ENCODE measurements around the gene MAPK11.

The MAPK11 gene

DNA sequence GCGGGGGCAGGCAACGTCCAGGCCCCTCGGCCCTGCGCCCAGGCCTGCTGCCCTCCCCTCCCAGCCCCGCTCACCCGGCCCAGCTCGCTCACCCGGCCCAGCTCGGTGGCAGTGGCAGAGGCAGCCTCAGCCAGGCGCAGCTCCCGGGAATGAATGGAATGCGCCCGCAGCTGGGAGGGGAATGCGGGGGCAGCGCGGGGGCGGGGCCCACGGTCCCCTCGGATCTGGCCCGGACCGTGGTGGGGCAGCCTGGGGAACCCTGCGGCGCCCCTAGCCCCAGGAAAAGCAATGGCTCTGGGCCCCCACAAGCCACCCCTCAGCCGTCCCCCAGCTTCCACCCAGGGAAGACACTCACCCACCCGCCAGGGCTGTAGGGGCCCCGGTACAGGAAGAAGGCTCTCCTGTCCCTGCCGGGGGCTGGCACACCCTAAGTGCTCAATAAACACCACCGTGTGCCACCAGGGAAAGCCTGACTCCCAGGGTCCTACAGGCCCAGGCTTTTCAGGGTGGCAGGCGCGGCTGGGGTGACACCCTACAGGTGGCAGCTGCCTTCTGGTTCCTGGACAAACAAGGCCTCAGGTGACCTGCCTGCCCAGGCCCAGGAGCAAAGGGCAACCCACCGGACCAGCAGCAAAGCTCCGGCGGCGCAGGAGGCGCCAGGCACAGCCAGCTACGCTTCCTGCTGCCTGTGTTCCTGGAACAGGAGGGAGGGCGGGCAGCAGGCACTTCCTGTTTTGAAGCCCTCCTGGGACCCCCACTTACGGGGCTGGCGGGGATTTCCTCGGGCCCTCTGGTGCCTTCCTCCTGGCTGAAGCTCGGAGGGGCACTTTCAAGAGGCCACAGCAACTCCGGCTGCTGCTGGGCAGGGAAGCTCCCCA lies 23.5 kb upstream of the MAPK11 start:
- DNase-seq, result no peak

DNA sequence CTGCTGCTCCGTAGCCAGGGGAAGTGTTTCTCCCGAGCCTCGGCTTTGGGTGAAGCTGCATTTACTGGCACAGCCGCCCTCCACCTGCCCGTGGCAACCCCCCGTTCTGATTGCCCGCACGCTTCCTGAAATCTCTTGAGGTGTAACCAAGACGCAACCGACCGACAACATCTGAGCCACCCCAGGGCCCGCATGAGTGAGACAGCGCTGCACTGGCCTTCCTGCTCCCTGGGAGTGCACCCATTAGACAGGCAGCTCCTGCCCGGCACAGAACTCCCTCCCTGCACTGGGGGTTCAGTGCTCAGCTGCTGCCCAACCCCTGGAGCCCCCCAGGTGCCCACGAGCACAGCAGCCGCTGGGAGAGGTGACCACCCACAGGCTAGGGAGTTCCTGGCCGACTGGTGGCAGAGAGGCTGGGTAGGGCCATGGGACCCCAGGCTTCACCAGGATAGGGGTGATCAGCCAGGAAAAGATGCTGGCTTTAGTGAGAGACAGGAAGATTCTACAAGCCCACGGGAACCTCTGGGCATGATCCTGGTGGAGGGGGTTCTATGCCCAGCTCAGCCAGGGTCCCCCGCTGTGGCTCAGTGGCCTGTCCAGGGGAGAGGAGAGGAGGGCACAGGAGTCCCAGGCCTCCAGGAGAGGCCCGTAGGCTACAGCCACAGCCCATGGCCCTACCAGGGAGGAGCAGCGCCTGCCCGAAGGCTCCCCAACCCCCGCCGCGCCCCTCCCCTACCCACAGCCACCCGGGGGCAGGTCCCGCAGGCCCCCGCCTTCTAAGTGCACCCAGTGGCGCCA lies 22.7 kb upstream of the MAPK11 start:
- no peak for DNase-seq

DNA sequence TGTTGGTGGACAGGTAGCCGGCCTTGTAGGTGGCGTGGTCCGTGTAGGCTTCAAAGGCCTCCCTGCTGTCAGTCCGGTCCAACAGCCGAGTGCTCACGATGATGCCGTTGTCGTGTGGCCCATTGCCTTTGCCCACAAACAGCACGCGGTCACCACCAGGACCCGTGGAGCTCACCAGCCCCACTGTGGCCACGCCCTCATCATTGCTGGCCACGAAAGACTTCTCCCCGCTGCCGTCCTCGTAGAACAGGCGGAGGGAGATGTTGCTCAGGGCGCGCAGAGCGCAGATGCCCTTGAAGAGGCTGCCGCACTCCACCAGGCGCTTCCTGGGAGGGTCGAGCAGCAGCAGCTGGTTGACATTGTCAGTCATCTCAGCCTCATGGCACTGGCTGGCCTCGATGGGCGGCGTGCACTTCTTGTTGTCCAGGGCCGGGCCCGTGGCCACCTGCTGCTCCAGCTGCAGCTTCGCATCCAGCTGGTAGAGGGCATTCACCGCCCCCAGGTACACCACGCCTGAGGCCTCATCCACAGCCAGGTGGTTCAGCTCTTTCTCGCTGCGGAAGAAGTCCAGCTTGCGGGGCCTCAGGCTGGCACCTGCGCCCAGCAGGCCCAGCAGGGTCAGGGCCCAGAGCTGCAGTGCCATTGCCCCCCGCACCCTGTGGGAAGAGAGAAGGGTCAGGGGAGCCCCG lies 19.9 kb upstream of the MAPK11 start:
- DNase-seq, result no peak

DNA sequence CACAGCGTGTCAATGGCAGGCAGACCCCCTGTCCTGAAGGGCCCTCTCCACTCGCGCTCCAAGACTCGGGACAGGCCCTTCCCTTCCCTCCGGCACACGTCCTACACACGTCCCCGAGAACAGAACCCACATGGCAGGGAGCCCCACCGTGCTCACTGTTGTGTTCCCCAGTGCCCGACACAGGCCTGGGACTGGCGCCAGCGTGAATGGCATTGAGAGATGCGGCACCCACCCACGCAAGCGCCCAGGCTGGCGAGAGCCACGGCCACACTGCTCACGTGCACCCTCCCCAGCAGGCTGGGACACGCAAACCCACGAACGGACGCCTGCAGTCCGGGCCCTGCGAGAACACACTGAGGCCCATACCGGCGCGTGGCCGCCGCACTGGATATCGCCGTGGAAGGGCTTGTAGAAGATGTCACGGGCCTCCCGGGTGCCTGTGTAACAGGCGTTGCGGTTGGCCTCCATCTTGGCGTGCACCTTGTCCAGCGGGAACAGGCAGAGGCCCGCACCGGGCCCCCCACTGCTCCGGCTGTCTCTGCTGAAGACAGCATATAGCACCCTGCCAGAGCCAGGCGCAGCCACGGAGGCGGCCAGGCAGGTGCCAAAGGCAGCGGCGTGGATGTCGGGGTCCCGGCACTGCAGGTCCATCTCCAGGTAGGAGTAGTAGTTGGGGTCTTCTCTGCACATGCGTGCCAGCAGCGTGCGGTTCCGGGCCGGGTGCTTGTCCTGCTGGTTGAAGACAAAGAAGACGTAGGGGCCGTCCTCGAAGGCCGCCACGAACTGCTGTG lies 19.2 kb upstream of the MAPK11 start:
- DNase-seq, result no peak

DNA sequence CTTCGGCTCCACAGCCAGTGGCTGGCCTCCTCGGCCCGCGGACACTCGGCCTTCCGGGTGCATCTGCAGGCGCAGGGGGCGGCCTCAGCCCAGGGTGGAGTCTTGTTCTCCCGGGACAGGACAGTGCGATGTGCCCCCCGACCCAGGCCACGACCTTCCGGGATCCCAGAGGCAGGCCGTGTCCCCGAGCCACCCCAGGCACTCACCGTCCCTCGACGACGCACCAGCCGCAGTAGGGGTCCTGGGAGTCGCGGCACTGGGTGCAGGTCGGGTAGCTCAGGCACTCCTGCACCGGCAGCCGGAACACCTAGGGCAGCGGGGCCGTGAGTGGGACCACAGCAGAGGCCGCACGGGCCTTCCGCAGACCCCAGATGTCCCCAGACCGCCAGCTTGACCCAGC lies 17.6 kb upstream of the MAPK11 start:
- no peak for DNase-seq

DNA sequence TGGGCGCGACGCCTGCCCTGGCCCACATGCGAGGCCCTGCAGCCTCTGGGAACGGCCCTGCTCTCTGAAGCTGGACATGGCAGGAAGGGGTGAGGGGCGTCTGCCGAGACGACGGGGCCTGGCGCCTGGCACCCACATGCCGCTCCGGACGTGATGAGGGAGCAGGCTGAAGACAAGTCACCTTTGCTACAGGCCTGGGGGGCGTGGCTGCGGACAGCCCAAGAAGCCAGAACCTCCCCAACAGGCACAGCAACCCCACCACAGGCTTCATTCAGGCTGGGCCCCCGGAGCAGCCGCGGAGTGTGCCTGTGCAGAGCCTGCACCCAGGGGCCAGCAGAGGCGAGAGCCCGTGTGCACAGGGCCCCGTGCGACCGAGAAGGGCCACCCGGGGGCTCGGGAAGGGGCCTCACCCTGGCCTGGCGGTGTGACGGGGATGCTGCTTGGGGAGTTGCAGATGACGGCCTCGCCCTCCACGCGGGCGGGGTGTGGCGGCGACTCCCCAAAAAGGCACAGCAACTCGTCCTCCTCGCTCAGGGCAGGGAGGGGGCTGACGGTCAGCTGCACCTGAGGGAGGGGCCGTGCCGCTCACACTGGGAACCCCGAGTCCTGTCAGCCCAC lies 16.6 kb upstream of the MAPK11 start:
- DNase-seq, result no peak

DNA sequence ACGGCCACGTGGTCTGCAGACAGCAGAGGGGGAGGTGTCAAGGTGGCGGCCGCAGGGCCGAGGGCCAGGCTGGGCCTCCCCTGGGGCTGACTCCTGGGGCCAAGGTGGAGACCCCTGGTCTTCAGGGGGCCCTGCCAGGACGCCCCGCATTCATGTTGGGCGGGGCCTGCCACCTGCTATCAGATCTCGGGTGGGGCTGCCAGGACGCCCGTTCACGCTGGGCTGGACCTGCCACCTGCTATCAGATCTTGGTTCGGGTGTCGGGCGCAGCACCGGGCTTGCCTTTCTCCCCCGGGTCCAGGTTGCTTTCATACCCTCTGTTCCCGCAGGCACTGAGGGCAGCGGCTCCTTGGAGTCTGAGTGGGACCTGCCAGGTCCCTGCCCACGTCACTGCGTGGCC lies 16.1 kb upstream of the MAPK11 start:
- no peak for DNase-seq

DNA sequence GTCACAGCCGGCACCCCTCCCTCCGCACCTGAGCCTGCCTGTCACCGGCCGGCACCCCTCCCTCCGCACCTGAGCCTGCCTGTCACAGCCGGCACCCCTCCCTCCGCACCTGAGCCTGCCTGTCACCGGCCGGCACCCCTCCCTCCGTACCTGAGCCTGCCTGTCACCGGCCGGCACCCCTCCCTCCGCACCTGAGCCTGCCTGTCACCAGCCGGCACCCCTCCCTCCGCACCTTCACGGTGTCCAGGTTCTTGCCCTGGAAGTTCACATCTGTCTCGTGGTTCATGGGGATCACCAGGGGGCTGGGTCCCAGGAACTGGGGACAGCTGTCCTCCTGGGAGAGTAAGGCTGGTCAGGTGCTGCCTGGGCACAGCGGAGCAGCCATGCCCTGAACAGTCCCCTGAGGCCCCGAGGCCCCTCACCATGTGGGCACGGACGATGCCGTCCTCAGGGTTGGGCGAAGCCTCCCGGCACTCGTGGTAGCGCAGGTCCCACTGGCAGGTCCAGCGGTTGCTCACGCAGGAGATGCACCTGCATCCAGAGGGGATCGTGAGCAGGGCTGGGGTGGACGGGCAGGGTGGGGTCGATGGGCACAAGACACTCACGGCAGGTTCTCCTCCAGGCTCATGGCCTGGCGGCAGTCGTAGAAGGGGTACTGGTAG lies 15.5 kb upstream of the MAPK11 start:
- no peak for DNase-seq

DNA sequence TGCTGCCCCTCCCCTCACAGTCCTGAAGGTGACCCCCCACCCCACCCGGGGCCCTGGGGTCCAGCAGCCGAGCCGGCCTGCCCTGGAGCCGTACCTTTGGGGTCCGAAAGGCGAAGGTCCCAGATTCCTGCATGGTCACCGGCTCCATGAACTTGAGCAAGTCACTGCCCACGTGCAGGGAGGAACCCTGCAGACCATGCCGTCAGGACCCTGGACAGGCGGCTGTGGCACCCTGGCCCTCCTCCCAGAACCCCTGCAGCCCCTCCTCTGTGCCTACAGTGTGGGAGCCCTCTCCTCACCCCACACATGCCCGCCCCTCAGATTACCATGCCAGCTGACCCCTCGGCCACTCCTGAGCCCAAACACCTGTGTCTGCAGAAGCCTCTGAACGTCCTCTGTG lies 14.3 kb upstream of the MAPK11 start:
- no peak for DNase-seq

DNA sequence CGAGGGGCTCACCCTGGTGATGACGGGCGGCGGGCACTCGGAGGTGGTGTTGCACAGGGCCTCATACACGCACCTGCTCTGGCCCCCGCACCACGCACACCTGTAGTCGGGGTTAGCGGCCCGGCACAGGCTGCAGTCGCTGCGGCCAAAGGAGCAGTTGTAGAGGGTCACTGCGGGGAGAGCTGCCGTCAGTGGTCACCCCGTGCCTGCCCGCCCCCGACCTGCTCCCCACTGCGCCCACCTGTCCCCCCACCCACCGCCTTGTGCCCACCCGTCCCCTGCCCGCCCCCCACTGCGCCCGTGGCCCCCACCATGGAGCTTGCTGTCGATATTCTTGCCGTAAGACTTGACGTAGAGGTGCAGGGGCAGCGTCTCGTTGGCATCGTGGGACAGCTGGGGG lies 13.6 kb upstream of the MAPK11 start:
- no peak for DNase-seq

DNA sequence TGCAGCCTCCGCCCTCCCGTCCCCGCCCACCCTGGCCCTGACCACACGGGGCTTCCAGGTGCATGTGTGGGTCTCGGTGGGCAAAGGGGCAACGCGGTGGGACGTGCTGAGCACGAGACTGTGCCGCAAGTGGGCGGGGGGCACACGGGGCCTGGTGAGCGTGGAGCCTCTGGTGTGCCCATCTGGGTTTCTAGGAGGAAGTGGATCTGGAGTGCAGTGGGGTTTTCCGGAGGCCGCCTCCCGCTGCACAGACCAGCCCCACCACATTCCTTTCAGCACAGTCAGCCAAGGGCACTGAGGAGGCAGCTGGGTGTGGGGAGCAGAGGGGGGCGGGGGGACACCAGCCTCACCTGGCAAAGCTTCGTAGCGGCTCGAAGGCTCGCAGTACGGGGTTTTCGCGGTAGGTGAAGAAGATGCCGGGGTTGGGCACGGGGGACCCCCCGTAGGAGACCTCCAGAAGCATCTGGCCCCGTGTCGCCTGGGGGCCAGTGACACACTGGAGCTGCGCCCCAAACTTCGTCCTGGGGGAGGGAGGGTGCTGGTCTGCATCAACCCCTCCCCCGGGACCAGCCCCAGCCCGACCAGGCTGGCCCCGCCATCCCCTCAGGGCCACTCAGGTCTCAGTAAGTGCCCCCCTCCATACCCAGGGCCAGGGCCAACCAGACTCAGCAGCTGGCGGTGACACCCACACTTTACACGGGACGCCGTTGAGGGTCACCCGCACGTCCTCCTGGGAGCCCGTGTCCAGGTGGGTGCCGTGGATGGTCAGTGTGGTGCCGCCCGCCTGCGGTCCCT lies 12.4 kb upstream of the MAPK11 start:
- DNase-seq, result no peak

DNA sequence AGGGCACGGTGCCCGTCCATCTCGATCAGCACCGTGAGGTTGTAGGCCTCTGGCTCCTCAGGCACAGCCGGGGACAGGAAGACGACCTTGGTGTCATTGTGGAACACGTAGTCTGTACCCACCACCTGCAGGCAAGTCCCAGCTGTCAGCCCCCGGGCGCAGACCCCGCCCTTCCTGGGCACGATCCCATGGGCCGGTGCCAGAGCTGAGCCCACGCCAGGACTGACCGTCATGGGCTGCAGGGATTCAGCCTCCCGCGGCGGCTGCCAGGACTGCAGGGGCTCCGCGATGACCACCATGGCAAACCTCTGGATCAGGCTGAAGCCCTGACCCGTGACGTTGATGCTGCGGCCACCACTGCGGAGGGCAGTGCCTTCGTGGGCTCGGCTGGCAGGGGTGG lies 11.8 kb upstream of the MAPK11 start:
- DNase-seq, result no peak

DNA sequence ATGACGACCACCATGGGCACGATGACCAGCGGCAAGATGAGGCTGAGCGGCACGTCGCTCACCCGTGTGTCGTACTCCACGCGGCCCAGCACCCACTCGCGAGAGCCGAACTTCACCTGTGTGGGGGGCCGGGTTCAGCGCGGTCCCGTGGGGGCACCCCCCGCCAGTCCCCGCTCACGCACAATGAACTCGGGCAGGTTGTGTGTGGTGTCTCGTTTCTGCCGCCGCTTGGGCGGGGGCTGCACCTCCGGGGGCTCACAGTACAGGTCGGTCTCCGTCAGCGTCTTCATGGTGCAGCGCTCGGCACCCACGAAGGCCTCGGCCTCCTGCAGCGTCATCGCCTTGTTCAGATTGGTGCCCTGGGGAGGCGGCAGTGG lies 11.2 kb upstream of the MAPK11 start:
- DNase-seq, result no peak

DNA sequence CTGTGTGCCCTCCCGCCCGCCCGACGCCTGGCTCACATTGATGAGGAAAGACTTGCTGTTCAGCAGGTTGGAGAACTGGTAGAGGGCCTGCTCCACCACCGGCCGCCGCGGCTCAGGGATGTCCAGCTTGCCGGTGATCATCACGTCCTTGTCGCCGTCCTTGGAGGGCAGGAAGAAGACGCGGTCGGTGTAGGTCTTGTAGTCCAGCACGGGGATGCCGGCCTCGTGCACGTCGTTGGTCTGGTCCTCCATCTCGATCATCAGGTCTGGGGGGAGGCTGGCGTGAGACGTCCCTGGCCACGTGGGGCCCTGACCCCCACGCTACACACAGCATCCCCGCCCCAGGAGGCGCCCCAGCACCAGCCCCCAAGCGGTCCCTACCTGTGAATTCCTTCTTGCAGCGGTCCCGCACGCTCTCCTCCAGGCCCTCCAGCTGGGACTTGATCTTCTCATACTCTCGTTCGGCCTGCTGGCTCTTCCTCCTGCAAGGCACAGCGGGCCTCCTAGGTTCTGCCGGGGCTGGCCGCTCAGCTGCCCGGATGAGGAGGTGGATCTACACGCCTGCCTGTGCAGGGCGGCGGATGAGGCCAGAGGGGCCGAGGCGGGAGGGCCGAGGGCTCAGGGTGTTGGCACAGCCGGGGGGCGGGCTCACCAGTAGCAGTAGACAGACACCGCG lies 10.7 kb upstream of the MAPK11 start:
- DNase-seq, result no peak

DNA sequence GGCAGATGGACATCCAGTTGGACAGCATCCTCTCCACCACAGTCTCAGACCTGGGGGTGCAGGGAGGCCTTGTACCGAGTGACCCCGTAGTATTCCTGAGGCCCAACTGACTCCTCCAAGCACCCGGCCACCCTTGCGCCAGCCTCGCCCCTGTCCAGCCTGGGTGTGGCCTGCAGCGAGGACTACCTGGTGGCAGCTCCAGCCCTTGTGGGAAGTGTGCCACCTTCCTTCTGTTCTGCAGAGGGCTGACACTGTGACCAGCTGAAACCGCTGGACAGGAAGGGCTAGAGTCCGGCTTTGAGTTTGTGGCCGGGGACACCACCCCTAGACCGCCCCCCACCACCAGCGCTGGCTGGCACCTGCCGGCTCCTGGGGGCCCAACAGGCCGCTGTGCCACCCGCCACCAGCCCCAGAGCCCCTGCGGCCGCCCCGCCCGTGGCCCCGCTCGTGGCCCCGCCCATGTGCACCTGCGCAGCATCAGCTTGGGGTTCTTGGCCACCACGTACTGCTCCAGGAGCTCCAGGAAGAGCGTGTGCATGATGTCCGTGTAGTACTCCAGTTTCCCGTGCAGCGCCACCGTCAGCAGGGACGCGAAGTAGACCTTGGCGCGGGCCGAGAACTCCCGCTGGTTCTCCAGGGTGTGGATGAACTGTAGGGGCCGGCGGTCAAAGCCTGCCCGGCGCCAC lies 10.0 kb upstream of the MAPK11 start:
- no peak for DNase-seq

DNA sequence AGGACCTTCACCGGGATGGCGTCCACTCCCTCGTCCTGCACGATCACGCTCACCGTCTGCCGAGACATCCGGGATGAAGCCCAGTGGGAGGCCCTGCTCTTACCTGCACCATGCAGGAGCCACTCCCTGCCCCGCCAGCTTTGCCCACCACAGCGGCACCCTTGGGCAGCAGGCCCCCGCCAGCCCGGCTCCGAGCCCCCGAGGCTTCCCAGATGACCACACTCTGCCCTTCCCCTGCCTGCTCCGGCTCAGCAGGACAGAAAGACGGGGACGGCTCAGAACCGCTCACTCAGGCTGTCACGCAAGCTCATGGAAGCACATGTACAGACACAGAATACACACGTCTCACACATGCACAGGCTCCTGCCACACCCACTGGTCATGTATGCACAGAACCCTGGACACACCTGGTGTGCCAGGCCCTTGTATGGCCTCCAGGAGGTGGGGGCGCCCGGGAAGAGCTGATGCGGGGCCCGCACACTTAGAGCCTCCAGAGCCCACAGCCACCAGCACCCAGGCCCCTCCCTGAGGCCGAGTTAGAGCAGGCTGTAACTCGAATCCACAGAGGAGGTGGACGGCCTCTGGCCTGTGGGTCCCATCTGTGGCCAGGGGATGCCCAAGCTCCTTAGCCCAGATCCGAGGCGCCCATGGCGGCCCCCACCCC lies 8.9 kb upstream of the MAPK11 start:
- DNase-seq, result no peak

DNA sequence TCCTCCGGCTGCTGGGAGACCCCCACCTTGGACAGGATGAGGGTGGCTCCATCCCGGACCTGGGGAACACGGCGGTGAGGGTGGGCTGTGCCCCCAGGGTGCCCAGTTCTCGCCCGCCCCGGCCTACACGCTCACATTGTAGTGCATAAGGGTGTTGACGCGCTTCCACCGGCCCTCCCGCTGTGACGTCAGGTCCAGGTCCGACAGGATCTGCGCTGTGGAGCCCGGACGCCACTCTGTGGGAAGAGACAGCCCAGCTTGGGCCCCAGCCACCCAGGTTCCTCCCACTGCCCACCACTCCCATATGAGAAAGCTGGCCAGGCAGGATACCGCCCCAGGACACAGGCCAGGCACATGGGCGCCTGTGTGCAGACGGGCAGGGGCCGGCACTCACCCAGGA lies 8.3 kb upstream of the MAPK11 start:
- no peak for DNase-seq

DNA sequence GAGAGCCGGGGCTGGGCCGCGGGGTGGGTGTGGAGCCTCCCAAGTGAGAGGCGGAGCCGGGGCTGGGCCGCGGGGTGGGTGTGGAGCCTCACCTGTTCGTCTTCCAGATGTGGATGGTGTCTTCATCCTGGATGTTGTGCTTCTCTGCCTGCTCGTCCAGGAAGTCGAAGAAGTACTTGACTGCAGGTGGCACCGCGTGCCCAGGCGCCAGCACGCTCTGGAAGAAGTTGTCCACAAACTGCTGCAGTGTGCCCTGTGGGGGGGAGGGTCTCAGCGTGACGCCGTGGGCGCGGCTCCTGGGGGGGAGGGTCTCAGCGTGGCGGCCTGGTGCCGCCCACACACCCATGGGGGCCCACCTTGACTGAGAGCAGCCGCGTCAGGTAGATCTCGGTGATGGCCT lies 7.6 kb upstream of the MAPK11 start:
- no peak for DNase-seq

DNA sequence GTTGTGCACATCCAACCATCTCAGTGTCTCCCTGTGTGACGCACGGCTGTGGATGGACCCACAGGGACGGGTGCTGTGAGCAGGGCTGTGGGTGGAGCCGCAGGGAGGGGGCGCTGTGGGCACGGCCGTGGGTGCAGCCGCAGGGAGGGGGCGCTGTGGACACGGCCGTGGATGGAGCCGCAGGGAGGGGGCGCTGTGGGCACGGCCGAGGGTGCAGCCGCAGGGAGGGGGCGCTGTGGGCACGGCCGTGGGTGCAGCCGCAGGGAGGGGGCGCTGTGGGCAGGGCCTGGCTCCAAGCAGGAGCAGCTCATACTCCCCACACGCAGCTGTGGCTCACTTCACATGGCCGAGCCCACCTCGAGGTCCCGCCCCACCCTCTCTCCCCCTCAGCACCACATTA lies 6.0 kb upstream of the MAPK11 start:
- DNase-seq, result no peak

All from NCI-H187 (cell line).